ENCODE data around the gene PDS5A.
"Not testable (repeated sequence)": the region's sequence is repeated elsewhere in the genome, so short reads cannot be mapped to it uniquely, and the experiment has no call there.

The PDS5A gene

DNA sequence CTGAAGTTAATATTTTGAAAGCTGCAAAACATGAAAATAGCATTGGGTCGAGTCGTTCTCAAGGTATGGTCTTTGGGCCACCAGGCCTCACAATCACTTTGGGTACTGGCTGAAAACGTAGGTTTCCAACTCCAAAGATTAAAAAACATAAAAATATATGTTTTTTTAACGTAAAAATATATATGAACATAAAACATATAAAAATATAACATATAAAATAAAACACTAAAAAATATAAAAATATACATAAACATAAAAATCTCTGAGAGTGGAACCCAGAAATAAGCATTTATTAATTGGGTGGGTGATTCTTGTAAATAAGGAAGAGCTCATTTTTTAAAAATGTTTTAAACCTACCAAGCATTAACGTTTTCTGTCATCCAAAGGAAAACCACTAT lies 666 bp upstream of the PDS5A start:
- H3K27me3 ChIP-seq (ENCODE audit: control insufficient read depth, insufficient read depth, low read length), result no peaks in the 10 kb centered on the region
- peak overlapping the region; percentile 79 for H3K27ac ChIP-seq (ENCODE audit: low read depth, low read length)
- H3K4me1 ChIP-seq (ENCODE audit: control insufficient read depth, insufficient read depth, low read length), result peaks cover 10% of the 10 kb centered on the region
- H3K9ac ChIP-seq (ENCODE audit: low read length), result peak overlapping the region; percentile 25
- H3K36me3 ChIP-seq (ENCODE audit: control insufficient read depth, insufficient read depth, low read length), result peaks cover 2% of the 10 kb centered on the region
- H3K4me3 ChIP-seq (ENCODE audit: low read length), result peak overlapping the region; percentile 67

DNA sequence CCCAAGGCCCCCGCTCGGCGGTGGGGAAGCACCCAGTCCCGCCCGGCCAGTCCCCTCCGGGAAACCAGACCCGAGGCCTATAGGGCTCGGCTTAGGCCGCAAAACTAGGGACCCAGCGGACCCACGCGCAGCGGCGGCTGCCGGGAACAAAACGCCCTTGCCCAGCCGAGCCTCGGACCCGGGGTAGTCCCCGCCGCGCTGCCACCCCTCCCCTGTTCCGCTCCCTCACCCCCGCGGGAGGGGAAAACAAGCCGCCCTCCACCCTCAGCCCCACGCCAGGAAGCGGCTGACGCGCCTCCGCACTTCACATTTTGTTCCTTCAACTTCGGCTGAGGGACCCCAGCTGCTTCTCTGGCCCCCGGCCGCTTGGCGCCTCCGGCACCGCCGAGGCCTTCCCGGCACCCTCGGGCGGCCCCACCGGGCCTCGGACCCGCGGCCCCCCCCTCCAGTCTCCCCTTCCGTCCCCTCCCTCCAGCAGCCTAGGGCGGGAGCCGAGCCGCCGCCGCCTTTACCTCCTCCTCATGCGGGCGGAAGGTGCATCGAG lies 694 bp downstream of the PDS5A start:
- Histone ChIP-seq H3K27ac (ENCODE audit: low read depth, low read length) (peak overlapping the region; percentile 86), H3K4me1 (ENCODE audit: control insufficient read depth, insufficient read depth, low read length) (peaks cover 10% of the 10 kb centered on the region)

DNA sequence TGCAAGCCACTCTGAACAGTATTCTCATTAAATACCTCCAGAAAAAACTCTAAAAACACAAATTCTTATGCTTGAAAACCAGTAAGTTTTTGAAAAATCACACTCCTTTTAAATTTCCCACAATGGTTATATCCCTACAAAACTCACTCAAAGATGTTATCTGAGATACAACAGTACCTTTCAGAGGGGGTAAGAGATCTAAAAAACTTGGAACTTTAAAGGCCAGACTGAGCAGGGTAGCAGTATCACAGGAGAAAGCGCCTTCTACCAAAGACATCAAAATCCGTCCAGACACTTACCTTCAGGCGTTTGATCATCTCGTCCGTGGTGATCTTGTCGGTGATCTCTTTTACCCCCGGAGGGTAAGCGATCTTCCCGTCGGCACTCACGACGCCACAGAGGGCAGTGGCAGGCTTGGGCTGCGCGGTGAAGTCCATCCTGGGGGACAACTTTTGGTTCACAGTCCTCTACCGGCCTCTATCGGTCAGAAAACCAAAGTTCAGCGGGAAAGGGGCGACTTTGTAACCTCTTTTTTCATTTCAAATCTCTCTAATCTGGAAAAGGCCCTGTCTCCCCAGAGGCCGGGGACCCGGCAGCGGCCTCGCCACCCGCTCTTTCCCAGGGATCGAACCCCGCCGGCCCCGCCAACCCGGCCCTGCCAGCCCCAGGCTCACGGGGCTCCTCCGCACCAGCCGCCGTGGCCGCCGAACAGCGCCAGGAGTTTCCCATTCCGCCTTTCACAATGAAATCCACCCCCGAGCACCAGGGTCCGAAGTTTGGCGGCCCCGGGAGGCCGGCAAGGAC lies 1.4 kb downstream of the PDS5A start:
- Histone ChIP-seq H3K36me3 (ENCODE audit: control insufficient read depth, insufficient read depth, low read length) (peaks cover 2% of the 10 kb centered on the region), H3K27ac (ENCODE audit: low read depth, low read length) (peak overlapping the region; percentile 86), H3K27me3 (ENCODE audit: control insufficient read depth, insufficient read depth, low read length) (no peaks in the 10 kb centered on the region), H3K4me3 (ENCODE audit: low read length) (peak overlapping the region; percentile 87), H3K4me1 (ENCODE audit: control insufficient read depth, insufficient read depth, low read length) (peaks cover 10% of the 10 kb centered on the region), H3K9ac (ENCODE audit: low read length) (peak overlapping the region; percentile 74)

More for the DNA sequence above, 694 bp downstream of the PDS5A start:
- Histone ChIP-seq H3K4me3 (ENCODE audit: low read length) (peak overlapping the region; percentile 87), H3K36me3 (ENCODE audit: control insufficient read depth, insufficient read depth, low read length) (peaks cover 2% of the 10 kb centered on the region), H3K9ac (ENCODE audit: low read length) (peak overlapping the region; percentile 74), H3K27me3 (ENCODE audit: control insufficient read depth, insufficient read depth, low read length) (no peaks in the 10 kb centered on the region)

DNA sequence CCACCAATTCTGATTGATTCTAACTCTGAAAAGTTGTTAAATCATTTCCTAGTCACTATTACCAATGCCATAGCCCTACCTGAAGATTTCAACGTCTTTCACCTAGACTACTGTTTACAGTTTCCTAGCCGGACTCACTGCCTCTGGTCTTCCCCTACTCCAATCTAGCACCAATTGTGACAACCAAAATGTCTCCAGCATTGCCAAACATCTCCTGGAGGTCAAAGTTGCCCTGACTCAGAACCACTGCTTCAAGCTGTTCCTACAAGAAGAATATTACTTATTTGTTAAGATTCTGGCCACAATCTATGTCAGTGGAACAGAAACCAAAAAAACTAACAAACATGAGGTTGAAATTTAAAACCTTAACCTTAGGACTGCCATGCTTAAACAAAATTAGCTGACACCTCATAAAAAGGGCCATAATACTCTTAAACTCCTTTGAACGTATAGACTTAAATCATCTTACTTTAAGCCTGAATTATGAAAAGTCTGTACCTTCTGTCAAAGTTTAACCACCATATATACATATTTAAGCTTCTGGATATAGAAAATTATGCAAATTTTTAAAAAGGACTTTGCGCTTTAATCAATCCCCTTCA lies 2.1 kb downstream of the PDS5A start:
- no peaks in the 10 kb centered on the region for H3K27me3 ChIP-seq (ENCODE audit: control insufficient read depth, insufficient read depth, low read length)
- peaks cover 2% of the 10 kb centered on the region for H3K36me3 ChIP-seq (ENCODE audit: control insufficient read depth, insufficient read depth, low read length)
- no peak overlapping the region for H3K4me3 ChIP-seq (ENCODE audit: low read length)
- H3K27ac ChIP-seq (ENCODE audit: low read depth, low read length), result peak overlapping the region; percentile 86
- peaks cover 10% of the 10 kb centered on the region for H3K4me1 ChIP-seq (ENCODE audit: control insufficient read depth, insufficient read depth, low read length)
- H3K9ac ChIP-seq (ENCODE audit: low read length), result no peak overlapping the region

DNA sequence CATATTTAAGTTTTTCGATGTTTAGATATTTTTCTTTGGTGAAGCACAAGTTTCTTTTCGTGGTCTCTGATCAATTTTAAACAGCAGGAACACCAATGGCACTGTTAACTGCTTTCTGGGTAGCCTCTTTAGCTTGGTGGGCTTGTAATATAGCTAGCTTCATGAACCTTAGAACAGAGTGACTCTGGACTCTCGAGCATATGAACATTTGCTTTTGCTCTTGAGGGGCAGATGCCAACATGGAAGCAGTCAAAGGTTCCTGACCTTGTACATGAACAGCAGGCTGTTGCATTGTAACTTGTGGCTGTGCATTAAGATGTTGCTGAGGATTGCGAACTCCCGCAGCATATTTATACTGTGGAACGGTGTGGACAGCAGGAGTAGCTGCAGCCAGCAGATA lies 4.7 kb downstream of the PDS5A start:
- H3K27me3 ChIP-seq (ENCODE audit: control insufficient read depth, insufficient read depth, low read length); H3K27ac ChIP-seq (ENCODE audit: low read depth, low read length); H3K36me3 ChIP-seq (ENCODE audit: control insufficient read depth, insufficient read depth, low read length); H3K4me3 ChIP-seq (ENCODE audit: low read length); H3K9ac ChIP-seq (ENCODE audit: low read length); H3K4me1 ChIP-seq (ENCODE audit: control insufficient read depth, insufficient read depth, low read length): not testable (repeated sequence)

DNA sequence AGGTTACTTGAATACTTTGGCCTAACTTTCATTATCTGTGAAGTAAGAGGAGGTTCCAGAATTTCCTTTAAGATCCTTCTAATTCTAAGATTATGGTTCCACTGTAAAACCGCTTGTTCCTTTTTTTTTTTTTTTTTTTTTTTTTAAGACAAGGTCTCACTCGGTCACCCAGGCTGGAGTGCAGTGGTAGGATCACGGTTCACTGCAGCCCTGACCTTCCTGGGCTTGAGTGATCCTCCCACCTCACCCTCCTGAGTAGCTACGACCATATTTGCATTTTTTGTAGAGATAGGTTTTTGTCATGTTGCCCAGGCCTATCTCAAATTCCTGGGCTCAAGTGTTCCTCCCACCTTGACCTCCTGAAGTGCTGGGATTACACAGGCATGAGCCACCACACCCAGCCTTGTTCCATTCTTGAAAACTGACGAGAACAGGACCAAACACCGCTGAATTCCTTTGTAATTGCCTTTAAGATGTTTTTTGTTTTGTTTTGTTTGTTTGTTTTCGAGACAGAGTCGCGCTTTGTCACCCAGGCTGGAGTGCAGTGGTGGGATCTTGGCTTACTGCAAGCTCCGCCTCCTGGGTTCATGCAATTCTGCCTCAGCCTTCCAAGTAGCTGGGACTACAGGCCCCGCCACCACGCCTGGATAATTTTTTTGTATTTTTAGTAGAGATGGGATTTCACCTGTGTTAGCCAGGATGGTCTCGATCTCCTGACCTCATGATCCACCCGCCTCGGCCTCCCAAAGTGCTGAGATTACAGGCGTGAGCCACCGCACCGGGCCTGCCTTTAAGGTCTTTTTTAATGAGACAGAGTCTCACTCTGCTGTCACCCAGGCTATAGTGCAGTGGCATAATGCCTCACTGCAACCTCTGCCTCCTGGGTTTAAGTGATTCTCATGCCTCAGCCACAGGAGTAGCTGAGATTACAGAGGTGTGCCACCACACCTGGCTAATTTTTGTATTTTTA lies 6.8 kb downstream of the PDS5A start:
- Histone ChIP-seq H3K4me1 (ENCODE audit: control insufficient read depth, insufficient read depth, low read length) (peaks cover 5% of the 10 kb centered on the region), H3K36me3 (ENCODE audit: control insufficient read depth, insufficient read depth, low read length) (peaks cover 2% of the 10 kb centered on the region), H3K27ac (ENCODE audit: low read depth, low read length) (no peak overlapping the region), H3K27me3 (ENCODE audit: control insufficient read depth, insufficient read depth, low read length) (no peaks in the 10 kb centered on the region), H3K4me3 (ENCODE audit: low read length) (no peak overlapping the region), H3K9ac (ENCODE audit: low read length) (no peak overlapping the region)

DNA sequence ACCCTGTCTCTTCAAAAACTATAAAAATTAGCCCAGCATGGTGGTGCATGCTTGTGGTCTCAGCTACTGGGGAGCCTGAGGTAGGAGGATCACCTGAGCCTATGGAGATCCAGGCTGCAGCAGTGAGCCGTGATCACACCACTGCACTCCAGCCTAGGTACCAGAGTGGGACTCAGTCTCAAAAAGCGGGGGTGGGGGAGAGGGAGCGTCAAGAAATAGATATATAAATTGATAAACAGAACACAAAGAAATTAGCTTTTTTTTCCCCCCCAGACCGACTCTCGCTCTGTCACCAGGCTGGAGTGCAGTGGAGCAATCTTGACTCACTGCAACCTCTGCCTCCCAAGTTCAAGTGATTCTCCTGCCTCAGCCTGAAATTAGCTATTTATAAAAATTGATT lies 14.1 kb downstream of the PDS5A start:
- H3K27me3 ChIP-seq (ENCODE audit: control insufficient read depth, insufficient read depth, low read length), result no peaks in the 10 kb centered on the region
- H3K4me1 ChIP-seq (ENCODE audit: control insufficient read depth, insufficient read depth, low read length), result peaks cover 4% of the 10 kb centered on the region
- no peak overlapping the region for H3K27ac ChIP-seq (ENCODE audit: low read depth, low read length)
- H3K9ac ChIP-seq (ENCODE audit: low read length), result no peak overlapping the region
- no peak overlapping the region for H3K4me3 ChIP-seq (ENCODE audit: low read length)
- H3K36me3 ChIP-seq (ENCODE audit: control insufficient read depth, insufficient read depth, low read length), result no peaks in the 10 kb centered on the region

DNA sequence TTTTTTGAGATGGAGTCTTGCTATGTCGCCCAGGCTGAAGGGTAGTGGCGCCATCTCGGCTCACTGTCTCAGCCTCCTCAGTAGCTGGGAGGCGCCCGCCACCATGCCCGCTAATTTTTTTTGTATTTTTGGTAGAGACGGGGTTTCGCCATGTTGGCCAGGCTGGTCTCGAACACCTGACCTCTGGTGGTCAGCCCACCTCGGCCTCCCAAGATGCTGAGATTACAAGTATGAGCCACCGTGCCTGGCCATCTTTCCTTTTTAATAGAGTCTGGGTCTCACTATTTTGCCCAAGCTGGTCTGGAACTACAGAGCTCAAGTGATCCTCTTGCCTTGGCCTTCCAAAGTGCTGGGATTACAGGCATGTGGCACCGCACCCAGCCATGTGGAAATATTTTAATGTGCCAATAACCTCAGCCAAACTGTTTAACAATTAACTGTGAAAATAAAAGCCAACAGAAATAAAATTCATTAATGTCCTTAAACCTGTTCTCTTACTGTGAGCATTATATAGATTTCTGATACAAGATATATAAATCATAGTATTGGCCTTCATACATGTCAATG lies 16.3 kb downstream of the PDS5A start:
- H3K36me3 ChIP-seq (ENCODE audit: control insufficient read depth, insufficient read depth, low read length), result no peaks in the 10 kb centered on the region
- H3K4me3 ChIP-seq (ENCODE audit: low read length), result no peak overlapping the region
- H3K27ac ChIP-seq (ENCODE audit: low read depth, low read length), result no peak overlapping the region
- peaks cover 4% of the 10 kb centered on the region for H3K4me1 ChIP-seq (ENCODE audit: control insufficient read depth, insufficient read depth, low read length)
- H3K9ac ChIP-seq (ENCODE audit: low read length), result no peak overlapping the region
- H3K27me3 ChIP-seq (ENCODE audit: control insufficient read depth, insufficient read depth, low read length), result no peaks in the 10 kb centered on the region

DNA sequence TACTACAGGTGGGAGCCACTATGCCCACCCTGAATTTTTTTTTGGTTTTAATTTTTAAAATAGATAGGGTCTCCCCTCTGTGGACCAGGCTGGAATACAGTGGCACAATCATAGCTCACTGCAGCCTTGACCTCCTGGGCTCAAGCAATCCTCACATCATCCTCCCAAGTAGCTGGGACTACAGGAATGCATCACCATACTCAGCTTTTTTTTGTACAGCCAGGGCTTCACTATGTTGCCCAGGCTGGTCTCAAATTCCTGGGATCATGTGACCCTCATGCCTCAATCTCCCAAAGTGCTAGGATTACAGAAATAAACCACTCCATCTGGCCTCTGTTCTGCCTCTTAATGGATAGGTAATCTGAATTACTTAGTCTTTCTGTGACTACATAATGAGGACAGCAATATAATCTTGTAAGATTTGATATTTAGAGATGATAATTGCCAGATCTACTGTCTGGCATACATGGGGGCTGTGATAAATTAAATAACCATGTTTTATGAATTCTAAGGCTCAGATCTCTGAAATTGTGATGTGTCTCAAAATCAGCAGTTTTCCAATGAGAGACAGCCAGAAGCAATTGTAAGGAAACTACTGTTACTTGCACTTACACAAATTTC lies 26.7 kb downstream of the PDS5A start:
- Histone ChIP-seq H3K27me3 (ENCODE audit: control insufficient read depth, insufficient read depth, low read length) (no peaks in the 10 kb centered on the region), H3K4me3 (ENCODE audit: low read length) (no peak overlapping the region), H3K4me1 (ENCODE audit: control insufficient read depth, insufficient read depth, low read length) (no peaks in the 10 kb centered on the region), H3K36me3 (ENCODE audit: control insufficient read depth, insufficient read depth, low read length) (no peaks in the 10 kb centered on the region), H3K9ac (ENCODE audit: low read length) (no peak overlapping the region), H3K27ac (ENCODE audit: low read depth, low read length) (no peak overlapping the region)

DNA sequence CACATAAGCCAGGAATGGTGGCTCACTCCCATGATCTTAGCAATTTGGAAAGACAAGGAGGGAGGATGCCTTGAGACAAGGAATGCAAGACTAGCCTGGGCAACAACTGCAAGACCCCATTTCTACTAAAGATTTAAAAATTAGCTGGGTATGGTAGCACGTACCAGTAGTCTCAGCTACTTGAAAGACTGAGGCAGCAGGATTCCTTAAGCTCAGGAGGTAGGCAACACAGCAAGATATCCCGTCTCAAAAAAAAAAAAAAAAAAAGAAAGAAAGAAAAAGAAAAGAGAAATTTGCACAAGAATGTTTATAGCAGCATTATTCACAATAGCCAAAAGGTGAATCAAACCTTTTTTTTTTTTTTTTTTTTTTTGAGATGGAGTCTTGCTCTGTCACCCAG lies 29.7 kb downstream of the PDS5A start:
- no peaks in the 10 kb centered on the region for H3K4me1 ChIP-seq (ENCODE audit: control insufficient read depth, insufficient read depth, low read length)
- no peaks in the 10 kb centered on the region for H3K27me3 ChIP-seq (ENCODE audit: control insufficient read depth, insufficient read depth, low read length)
- no peak overlapping the region for H3K9ac ChIP-seq (ENCODE audit: low read length)
- no peak overlapping the region for H3K4me3 ChIP-seq (ENCODE audit: low read length)
- no peak overlapping the region for H3K27ac ChIP-seq (ENCODE audit: low read depth, low read length)
- no peaks in the 10 kb centered on the region for H3K36me3 ChIP-seq (ENCODE audit: control insufficient read depth, insufficient read depth, low read length)

DNA sequence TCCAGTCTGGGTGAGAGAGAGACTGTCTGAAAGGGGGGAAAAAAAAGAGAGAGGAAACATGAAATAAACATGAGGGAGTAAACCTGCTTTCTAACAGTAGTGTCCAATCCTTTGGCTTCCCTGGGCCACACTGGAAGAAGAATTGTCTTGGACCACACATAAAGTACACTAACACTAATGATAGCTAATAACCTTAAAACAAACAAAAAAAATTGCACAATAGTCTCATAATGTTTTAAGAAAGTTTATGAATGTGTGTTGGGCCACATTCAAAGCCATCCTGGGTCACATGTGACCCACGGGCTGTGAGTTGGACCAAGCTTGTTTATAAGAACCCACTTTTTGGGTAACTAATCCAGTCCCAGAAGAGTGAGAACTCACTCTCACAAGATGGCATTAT lies 30.3 kb downstream of the PDS5A start:
- Histone ChIP-seq H3K27ac (ENCODE audit: low read depth, low read length) (no peak overlapping the region), H3K4me1 (ENCODE audit: control insufficient read depth, insufficient read depth, low read length) (no peaks in the 10 kb centered on the region), H3K9ac (ENCODE audit: low read length) (no peak overlapping the region), H3K4me3 (ENCODE audit: low read length) (no peak overlapping the region), H3K27me3 (ENCODE audit: control insufficient read depth, insufficient read depth, low read length) (no peaks in the 10 kb centered on the region), H3K36me3 (ENCODE audit: control insufficient read depth, insufficient read depth, low read length) (no peaks in the 10 kb centered on the region)
